Neural cell (in vitro differentiated cells): ENCODE results near the gene AQP2. TPM values are rescaled to one million over a fixed set of nuclear protein-coding genes. Genes with fewer than 3 reads are reported as not detected.

Source experiments
- H2AFZ ChIP-seq: fragments of 200-600, 300-800 bp; sonication (generic), shearing (Covaris generic); 2 replicates; pipeline ENCODE4 v1.6.0; 2014; ENCODE audit warnings: low read depth, mild to moderate bottlenecking, antibody characterized with exemption, low read length, moderate library complexity
- H3F3A ChIP-seq: fragments of 200-600 bp; shearing (Covaris generic); 2 replicates; pipeline ENCODE4 v1.6.1; 2016; ENCODE audit warnings: mild to moderate bottlenecking, moderate library complexity, mixed read lengths, antibody characterized with exemption, low read length; ENCODE audit not compliant: insufficient read depth, poor library complexity, severe bottlenecking
- H3K27ac ChIP-seq: fragments of 200-600, 300-800 bp; sonication (generic), shearing (Covaris generic); 2 replicates; pipeline ENCODE4 v1.5.1; 2014; ENCODE audit warnings: mild to moderate bottlenecking, low read length, moderate library complexity
- H3K27me3 ChIP-seq: fragments of 300-800, 200-600 bp; sonication (generic), shearing (Covaris generic); 2 replicates; pipeline ENCODE4 v1.6.0; 2014; ENCODE audit warnings: mild to moderate bottlenecking, low read depth, low read length, moderate library complexity; ENCODE audit not compliant: insufficient read depth
- H3K36me3 ChIP-seq: fragments of 300-800, 200-600 bp; sonication (generic), shearing (Covaris generic); 2 replicates; pipeline ENCODE4 v1.5.1; 2014; ENCODE audit warnings: mild to moderate bottlenecking, antibody characterized with exemption, low read length, moderate library complexity; ENCODE audit not compliant: insufficient read depth
- H3K4me2 ChIP-seq: fragments of 300-800, 200-600 bp; sonication (generic), shearing (Covaris generic); 2 replicates; pipeline ENCODE4 v1.6.0; 2014; ENCODE audit warnings: mild to moderate bottlenecking, low read length
- H3K4me3 ChIP-seq: fragments of 300-800, 200-600 bp; sonication (generic), shearing (Covaris generic); 2 replicates; pipeline ENCODE4 v1.5.1; 2014; ENCODE audit warnings: mild to moderate bottlenecking, low read length, moderate library complexity
- H3K79me2 ChIP-seq: fragments of 200-600 bp; shearing (Covaris generic); replicated peaks from 2 replicates; pipeline ENCODE4 v1.6.0; 2014; ENCODE audit warnings: mild to moderate bottlenecking, low read length, moderate library complexity; ENCODE audit not compliant: insufficient read depth
- H3K9ac ChIP-seq: fragments of 300-800, 200-600 bp; sonication (generic), shearing (Covaris generic); 2 replicates; pipeline ENCODE4 v1.6.1; 2016; ENCODE audit warnings: mild to moderate bottlenecking, low read length, mixed read lengths
- H3K9me2 ChIP-seq: fragments of 200-600 bp; shearing (Covaris generic); 2 replicates; pipeline ENCODE4 v1.6.1; 2016; ENCODE audit warnings: mild to moderate bottlenecking, low read length, mixed read lengths; ENCODE audit not compliant: insufficient read depth
- H3K9me3 ChIP-seq: fragments of 200-600, 300-800 bp; sonication (generic), shearing (Covaris generic); 2 replicates; pipeline ENCODE4 v1.6.1; 2016; ENCODE audit warnings: mild to moderate bottlenecking, mixed run types, low read length, moderate library complexity, mixed read lengths
- H4K20me1 ChIP-seq: fragments of 200-600 bp; shearing (Covaris generic); 2 replicates; pipeline ENCODE4 v1.6.1; 2016; ENCODE audit warnings: mild to moderate bottlenecking, mixed run types; ENCODE audit not compliant: insufficient read depth
- CTCF ChIP-seq: fragments of 450-650 bp; IDR thresholded peaks from 2 replicates; pipeline ENCODE4 v1.5.1; 2014; ENCODE audit warnings: antibody characterized with exemption, mild to moderate bottlenecking, moderate library complexity; ENCODE audit not compliant: poor library complexity, severe bottlenecking
- EP300 ChIP-seq: fragments of 450-650 bp; conservative IDR thresholded peaks from 2 replicates; pipeline ENCODE4 v1.6.1; 2014; ENCODE audit warnings: antibody characterized with exemption, mild to moderate bottlenecking, moderate library complexity; ENCODE audit not compliant: poor library complexity, severe bottlenecking
- EZH2 ChIP-seq: fragments of 200-600, 300-800 bp; shearing (Covaris generic), sonication (generic); IDR thresholded peaks from 2 replicates; pipeline ENCODE4 v1.6.1; 2014; ENCODE audit warnings: antibody characterized with exemption, low read length, borderline replicate concordance, mild to moderate bottlenecking; ENCODE audit not compliant: insufficient read depth, poor library complexity, severe bottlenecking
- MXI1 ChIP-seq: fragments of 450-650 bp; conservative IDR thresholded peaks from 2 replicates; pipeline ENCODE4 v1.6.1; 2014; ENCODE audit warnings: antibody characterized with exemption, mild to moderate bottlenecking; ENCODE audit not compliant: poor library complexity, severe bottlenecking
- POLR2AphosphoS5 ChIP-seq: IDR thresholded peaks from 2 replicates; pipeline ENCODE4 v1.6.1; 2012
- RAD21 ChIP-seq: fragments of 450-650 bp; conservative IDR thresholded peaks from 2 replicates; pipeline ENCODE4 v1.6.1; 2014; ENCODE audit warnings: antibody characterized with exemption, mild to moderate bottlenecking, moderate library complexity
- REST ChIP-seq: IDR thresholded peaks from 2 replicates; pipeline ENCODE4 v1.6.1; 2012; ENCODE audit warnings: borderline replicate concordance
- SMC3 ChIP-seq: fragments of 450-650 bp; conservative IDR thresholded peaks from 2 replicates; pipeline ENCODE4 v1.6.1; 2014; ENCODE audit warnings: antibody characterized with exemption, mild to moderate bottlenecking, moderate library complexity; ENCODE audit not compliant: poor library complexity
- TAF1 ChIP-seq: IDR thresholded peaks from 2 replicates; pipeline ENCODE4 v1.6.1; 2012; ENCODE audit warnings: low read depth
- polyA plus RNA-seq: library from polyadenylated mRNA; depleted of rRNA; stranded (reverse); fragments of >200 nt; gene quantifications from 2 replicates; pipeline ENCODE4 v1.2.3, GENCODE V29; 2014

AQP2 gene
- polyA plus RNA-seq, 1 donor from 2014 or later = not detected

DNA sequence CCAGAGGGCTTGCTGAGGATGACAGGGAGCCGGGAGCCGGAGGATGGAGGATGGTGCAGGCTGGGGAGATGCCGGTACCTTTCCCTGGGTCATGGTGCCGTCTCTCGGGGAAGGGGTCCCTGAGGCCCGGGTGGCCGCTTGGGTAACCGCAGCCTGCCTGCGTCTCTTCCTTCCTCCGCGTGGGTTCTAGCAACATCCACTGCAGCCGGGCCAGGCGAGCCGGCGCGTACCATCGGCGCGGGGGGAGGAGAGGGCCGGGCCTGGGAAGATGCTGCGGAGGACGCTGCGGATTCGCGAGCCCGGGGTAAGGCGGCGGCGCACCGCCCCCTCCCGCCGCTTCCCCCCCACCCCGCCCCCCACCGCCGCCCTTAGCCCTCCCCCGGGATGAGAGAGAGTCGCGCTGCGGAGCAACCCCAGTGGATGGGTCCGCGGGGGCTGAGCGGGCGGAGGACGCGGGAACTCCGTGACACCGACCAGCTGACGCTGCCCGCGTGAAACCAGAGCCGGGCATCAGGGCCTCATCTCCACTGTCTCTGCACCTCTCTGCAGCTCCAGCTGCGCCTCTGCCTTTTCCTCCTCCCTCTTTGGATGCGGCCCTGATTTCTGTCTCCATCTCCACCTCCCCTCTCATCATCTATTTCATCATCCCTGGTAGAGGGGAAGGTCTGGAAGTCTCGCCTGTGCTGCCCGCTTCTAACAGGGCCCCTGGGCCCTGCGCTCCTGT lies 46.7 kb upstream of the AQP2 start, which contains the start of gene FAIM2:
Gene FAIM2 (minus strand): TSS at position 201 of the 724 bp plus-strand sequence. CDS start 108 bp downstream, at position 93.
- peak within 1 kb of the TSS; percentile 62 for H3K4me3 ChIP-seq
- H3K27me3 ChIP-seq = no peaks in the 10 kb centered on the region
- H2AFZ ChIP-seq = peak within 1 kb of the TSS; percentile 80
- no peaks in the 10 kb centered on the region for H3F3A ChIP-seq
- H3K36me3 ChIP-seq = no peaks in the 10 kb centered on the region
- H3K79me2 ChIP-seq = no peaks in the 10 kb centered on the region
- TF ChIP-seq POLR2AphosphoS5 (peak; percentile 39), EZH2 (no peak)
- H3K4me2 ChIP-seq = peak within 1 kb of the TSS; percentile 80
- H3K27ac ChIP-seq = peak within 1 kb of the TSS; percentile 52
- H4K20me1 ChIP-seq = no peaks in the 10 kb centered on the region
- H3K9me3 ChIP-seq = no peaks in the 10 kb centered on the region
- H3K9ac ChIP-seq = peak within 1 kb of the TSS; percentile 62
- H3K9me2 ChIP-seq = no peaks in the 10 kb centered on the region

GRCh38 chr12:49904601-49905000 lies 45.9 kb upstream of the AQP2 start:
- H3K4me2 ChIP-seq = no peak overlapping the region
- no peaks in the 10 kb centered on the region for H3K27me3 ChIP-seq
- H4K20me1 ChIP-seq = no peaks in the 10 kb centered on the region
- H2AFZ ChIP-seq = peak overlapping the region; percentile 51
- no peak for TF ChIP-seq RAD21
- TF ChIP-seq EZH2 = no peak
- TF ChIP-seq POLR2AphosphoS5 = no peak
- TF ChIP-seq MXI1 = no peak
- no peak for TF ChIP-seq SMC3
- no peak for TF ChIP-seq REST
- no peak for TF ChIP-seq TAF1
- no peak for TF ChIP-seq EP300
- no peak for TF ChIP-seq CTCF
- H3K9me2 ChIP-seq = no peaks in the 10 kb centered on the region
- H3K79me2 ChIP-seq = no peaks in the 10 kb centered on the region
- peak overlapping the region; percentile 62 for H3K4me3 ChIP-seq
- H3K9me3 ChIP-seq = no peaks in the 10 kb centered on the region
- H3K27ac ChIP-seq = peak overlapping the region; percentile 52
- H3K9ac ChIP-seq = peak overlapping the region; percentile 62
- no peaks in the 10 kb centered on the region for H3F3A ChIP-seq
- H3K36me3 ChIP-seq = no peaks in the 10 kb centered on the region
